WTC11 (cell line): ENCODE data around the gene USH1G. TPM values are rescaled to one million over a fixed set of nuclear protein-coding genes. Genes with fewer than 3 reads are reported as not detected.

Experiments
- ATAC-seq: fragments of 200-7000 bp; cut with Tn5 transposase; 2 replicates; pipeline ENCODE4 v1.10.0; 2021; ENCODE audit warnings: mild to moderate bottlenecking, moderate library complexity
- CTCF ChIA-PET: fragments of 300-600 bp; sonication (Branson Sonifier 250); formaldehyde crosslinking; loops from one replicate; lab custom pipeline; 2021; ENCODE audit warnings: antibody characterized with exemption; lab: Charles Lee
- POLR2A ChIA-PET: fragments of 350-600 bp; sonication (Branson Sonifier 250); formaldehyde crosslinking; loops from one replicate; lab custom pipeline; 2021; ENCODE audit warnings: antibody characterized with exemption; lab: Charles Lee
- DNase-seq: peaks from one replicate; pipeline ENCODE4 v3.0.0; 2021; ENCODE audit warnings: low spot score
- H3K27ac Mint-ChIP-seq: 2 replicates; pipeline ENCODE4 v1.8.0; 2021; ENCODE audit warnings: mixed read lengths
- H3K27me3 Mint-ChIP-seq: 2 replicates; pipeline ENCODE4 v1.8.0; 2021; ENCODE audit warnings: low read depth, mild to moderate bottlenecking, moderate library complexity, mixed read lengths
- H3K36me3 Mint-ChIP-seq: 2 replicates; pipeline ENCODE4 v1.8.0; 2021; ENCODE audit warnings: mixed read lengths
- H3K4me1 Mint-ChIP-seq: 2 replicates; pipeline ENCODE4 v1.8.0; 2022; ENCODE audit warnings: mixed read lengths
- H3K4me3 Mint-ChIP-seq: 2 replicates; pipeline ENCODE4 v1.8.0; 2021; ENCODE audit warnings: mild to moderate bottlenecking, moderate library complexity, mixed read lengths
- H3K9me3 Mint-ChIP-seq: 2 replicates; pipeline ENCODE4 v1.8.0; 2021; ENCODE audit warnings: mixed read lengths
- CBFB ChIP-seq: sonication (generic); formaldehyde crosslinking; IDR thresholded peaks from 2 replicates; pipeline ENCODE4 v1.8.1; 2022; ENCODE audit warnings: mild to moderate bottlenecking, low read depth, missing genetic modification reagents
- KAT7 ChIP-seq: sonication (generic); formaldehyde crosslinking; IDR thresholded peaks from 2 replicates; pipeline ENCODE4 v1.8.1; 2023; ENCODE audit warnings: missing genetic modification reagents, mild to moderate bottlenecking, borderline replicate concordance
- RORB ChIP-seq: fragments of 250-450 bp; sonication (Bioruptor Pico); IDR thresholded peaks from 2 replicates; pipeline ENCODE4 v1.9.0; 2021; ENCODE audit warnings: mild to moderate bottlenecking
- TEAD1 ChIP-seq: sonication (generic); formaldehyde crosslinking; IDR thresholded peaks from 2 replicates; pipeline ENCODE4 v1.8.0; 2022; ENCODE audit warnings: mild to moderate bottlenecking, missing genetic modification reagents
- ZNF138 ChIP-seq: sonication (generic); formaldehyde crosslinking; conservative IDR thresholded peaks from 2 replicates; pipeline ENCODE4 v1.8.1; 2022; ENCODE audit warnings: mild to moderate bottlenecking, moderate library complexity, missing genetic modification reagents
- total RNA-seq: library from RNA; stranded (reverse); gene quantifications from 3 replicates; pipeline ENCODE4 v1.2.3, GENCODE V29; 2021
- TF ChIP-seq, protein P1 (sequence below): sonication (generic); formaldehyde crosslinking; IDR thresholded peaks from 2 replicates; pipeline ENCODE4 v1.8.0; 2022; ENCODE audit warnings: missing genetic modification reagents
- TF ChIP-seq, protein P2 (sequence below): fragments of 250-450 bp; sonication (Bioruptor Pico); IDR thresholded peaks from 2 replicates; pipeline ENCODE4 v1.9.0; 2021; ENCODE audit warnings: mild to moderate bottlenecking
- TF ChIP-seq, protein P3 (sequence below): fragments of 200-600 bp; IDR thresholded peaks from 2 replicates; pipeline ENCODE4 v1.8.0; 2022; ENCODE audit warnings: antibody characterized with exemption
- TF ChIP-seq, protein P4 (sequence below): sonication (generic); formaldehyde crosslinking; IDR thresholded peaks from 2 replicates; pipeline ENCODE4 v1.8.1; 2023; ENCODE audit warnings: mild to moderate bottlenecking, missing genetic modification reagents
- TF ChIP-seq, protein P5 (sequence below): sonication (generic); formaldehyde crosslinking; IDR thresholded peaks from 2 replicates; pipeline ENCODE4 v1.8.0; 2022; ENCODE audit warnings: mild to moderate bottlenecking, missing genetic modification reagents
- TF ChIP-seq, protein P6 (sequence below): sonication (generic); formaldehyde crosslinking; IDR thresholded peaks from 2 replicates; pipeline ENCODE4 v1.8.0; 2022; ENCODE audit warnings: mild to moderate bottlenecking, missing genetic modification reagents

Gene USH1G
- total RNA-seq, 1 experiment from 2014 or later = 1.9 TPM

DNA sequence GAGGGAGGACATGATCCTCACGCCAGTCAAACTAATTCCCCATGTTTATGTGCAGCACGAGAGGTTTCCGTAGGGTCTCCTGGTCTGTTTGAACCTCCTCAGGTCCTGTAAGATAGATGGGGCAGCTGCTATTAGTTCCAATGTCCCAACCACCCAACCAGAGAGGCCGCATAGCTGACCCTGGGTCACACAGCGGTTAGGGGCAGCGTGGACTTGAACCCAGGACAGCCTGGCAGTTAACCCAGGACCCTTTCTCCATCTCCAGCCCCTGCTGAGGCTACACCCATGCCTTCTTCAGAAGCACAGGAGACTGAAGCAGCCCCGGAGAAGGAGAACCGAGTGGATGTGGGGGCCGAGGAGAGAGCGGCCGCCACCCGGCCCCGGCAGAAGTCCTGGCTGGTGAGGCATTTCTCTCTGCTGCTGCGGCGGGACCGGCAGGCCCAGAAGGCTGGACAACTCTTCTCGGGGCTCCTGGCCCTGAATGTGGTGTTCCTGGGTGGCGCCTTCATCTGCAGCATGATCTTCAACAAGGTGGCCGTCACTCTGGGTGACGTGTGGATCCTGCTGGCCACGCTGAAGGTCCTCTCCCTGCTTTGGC is 18.2 kb upstream of the USH1G start (continued):
- TF ChIP-seq, protein P1, sequence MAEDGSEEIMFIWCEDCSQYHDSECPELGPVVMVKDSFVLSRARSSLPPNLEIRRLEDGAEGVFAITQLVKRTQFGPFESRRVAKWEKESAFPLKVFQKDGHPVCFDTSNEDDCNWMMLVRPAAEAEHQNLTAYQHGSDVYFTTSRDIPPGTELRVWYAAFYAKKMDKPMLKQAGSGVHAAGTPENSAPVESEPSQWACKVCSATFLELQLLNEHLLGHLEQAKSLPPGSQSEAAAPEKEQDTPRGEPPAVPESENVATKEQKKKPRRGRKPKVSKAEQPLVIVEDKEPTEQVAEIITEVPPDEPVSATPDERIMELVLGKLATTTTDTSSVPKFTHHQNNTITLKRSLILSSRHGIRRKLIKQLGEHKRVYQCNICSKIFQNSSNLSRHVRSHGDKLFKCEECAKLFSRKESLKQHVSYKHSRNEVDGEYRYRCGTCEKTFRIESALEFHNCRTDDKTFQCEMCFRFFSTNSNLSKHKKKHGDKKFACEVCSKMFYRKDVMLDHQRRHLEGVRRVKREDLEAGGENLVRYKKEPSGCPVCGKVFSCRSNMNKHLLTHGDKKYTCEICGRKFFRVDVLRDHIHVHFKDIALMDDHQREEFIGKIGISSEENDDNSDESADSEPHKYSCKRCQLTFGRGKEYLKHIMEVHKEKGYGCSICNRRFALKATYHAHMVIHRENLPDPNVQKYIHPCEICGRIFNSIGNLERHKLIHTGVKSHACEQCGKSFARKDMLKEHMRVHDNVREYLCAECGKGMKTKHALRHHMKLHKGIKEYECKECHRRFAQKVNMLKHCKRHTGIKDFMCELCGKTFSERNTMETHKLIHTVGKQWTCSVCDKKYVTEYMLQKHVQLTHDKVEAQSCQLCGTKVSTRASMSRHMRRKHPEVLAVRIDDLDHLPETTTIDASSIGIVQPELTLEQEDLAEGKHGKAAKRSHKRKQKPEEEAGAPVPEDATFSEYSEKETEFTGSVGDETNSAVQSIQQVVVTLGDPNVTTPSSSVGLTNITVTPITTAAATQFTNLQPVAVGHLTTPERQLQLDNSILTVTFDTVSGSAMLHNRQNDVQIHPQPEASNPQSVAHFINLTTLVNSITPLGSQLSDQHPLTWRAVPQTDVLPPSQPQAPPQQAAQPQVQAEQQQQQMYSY (CRISPR knock-in tag) = no peak

DNA sequence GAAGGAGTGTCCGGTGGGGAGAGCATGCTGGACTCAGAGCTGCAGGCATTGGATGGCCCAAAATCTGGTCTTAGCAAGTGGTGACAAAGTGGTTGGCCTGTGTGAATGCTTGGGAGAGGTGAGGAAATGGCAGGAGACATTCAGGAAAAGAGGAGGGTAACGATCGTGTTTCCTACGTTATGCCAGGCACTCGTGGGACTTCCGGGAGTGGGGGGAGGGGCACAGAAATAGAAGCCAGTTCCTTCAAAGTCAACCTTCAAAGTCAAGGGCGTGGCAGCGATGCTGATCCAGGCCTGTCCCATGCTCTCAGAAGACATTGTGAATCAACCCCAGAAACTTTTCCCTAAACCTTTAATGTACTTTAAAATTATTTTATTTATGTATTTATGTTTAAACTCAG is 16.5 kb upstream of the USH1G start:
- peaks cover 57% of the 10 kb centered on the region for H3K27me3 Mint-ChIP-seq
- ChIA-PET POLR2A (no interaction called here), CTCF (interaction anchor here (0.8 to 3.8 kb wide), 6 partner anchors 16 to 74 kb away, joined by 3 to 24 read pairs (median 6); partner anchors contain the start of genes OTOP2 and USH1G)
- DNase-seq = no peak
- no peaks in the 10 kb centered on the region for H3K36me3 Mint-ChIP-seq
- H3K27ac Mint-ChIP-seq = no peak overlapping the region
- H3K4me3 Mint-ChIP-seq = no peak overlapping the region
- peaks cover 12% of the 10 kb centered on the region for H3K4me1 Mint-ChIP-seq
- H3K9me3 Mint-ChIP-seq = no peaks in the 10 kb centered on the region
- no peak for ATAC-seq
- TF ChIP-seq, protein P2, sequence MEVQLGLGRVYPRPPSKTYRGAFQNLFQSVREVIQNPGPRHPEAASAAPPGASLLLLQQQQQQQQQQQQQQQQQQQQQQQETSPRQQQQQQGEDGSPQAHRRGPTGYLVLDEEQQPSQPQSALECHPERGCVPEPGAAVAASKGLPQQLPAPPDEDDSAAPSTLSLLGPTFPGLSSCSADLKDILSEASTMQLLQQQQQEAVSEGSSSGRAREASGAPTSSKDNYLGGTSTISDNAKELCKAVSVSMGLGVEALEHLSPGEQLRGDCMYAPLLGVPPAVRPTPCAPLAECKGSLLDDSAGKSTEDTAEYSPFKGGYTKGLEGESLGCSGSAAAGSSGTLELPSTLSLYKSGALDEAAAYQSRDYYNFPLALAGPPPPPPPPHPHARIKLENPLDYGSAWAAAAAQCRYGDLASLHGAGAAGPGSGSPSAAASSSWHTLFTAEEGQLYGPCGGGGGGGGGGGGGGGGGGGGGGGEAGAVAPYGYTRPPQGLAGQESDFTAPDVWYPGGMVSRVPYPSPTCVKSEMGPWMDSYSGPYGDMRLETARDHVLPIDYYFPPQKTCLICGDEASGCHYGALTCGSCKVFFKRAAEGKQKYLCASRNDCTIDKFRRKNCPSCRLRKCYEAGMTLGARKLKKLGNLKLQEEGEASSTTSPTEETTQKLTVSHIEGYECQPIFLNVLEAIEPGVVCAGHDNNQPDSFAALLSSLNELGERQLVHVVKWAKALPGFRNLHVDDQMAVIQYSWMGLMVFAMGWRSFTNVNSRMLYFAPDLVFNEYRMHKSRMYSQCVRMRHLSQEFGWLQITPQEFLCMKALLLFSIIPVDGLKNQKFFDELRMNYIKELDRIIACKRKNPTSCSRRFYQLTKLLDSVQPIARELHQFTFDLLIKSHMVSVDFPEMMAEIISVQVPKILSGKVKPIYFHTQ (CRISPR knock-in tag) = no peak
- TF ChIP-seq, protein P3, sequence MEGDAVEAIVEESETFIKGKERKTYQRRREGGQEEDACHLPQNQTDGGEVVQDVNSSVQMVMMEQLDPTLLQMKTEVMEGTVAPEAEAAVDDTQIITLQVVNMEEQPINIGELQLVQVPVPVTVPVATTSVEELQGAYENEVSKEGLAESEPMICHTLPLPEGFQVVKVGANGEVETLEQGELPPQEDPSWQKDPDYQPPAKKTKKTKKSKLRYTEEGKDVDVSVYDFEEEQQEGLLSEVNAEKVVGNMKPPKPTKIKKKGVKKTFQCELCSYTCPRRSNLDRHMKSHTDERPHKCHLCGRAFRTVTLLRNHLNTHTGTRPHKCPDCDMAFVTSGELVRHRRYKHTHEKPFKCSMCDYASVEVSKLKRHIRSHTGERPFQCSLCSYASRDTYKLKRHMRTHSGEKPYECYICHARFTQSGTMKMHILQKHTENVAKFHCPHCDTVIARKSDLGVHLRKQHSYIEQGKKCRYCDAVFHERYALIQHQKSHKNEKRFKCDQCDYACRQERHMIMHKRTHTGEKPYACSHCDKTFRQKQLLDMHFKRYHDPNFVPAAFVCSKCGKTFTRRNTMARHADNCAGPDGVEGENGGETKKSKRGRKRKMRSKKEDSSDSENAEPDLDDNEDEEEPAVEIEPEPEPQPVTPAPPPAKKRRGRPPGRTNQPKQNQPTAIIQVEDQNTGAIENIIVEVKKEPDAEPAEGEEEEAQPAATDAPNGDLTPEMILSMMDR = no peak
- TF ChIP-seq, protein P4, sequence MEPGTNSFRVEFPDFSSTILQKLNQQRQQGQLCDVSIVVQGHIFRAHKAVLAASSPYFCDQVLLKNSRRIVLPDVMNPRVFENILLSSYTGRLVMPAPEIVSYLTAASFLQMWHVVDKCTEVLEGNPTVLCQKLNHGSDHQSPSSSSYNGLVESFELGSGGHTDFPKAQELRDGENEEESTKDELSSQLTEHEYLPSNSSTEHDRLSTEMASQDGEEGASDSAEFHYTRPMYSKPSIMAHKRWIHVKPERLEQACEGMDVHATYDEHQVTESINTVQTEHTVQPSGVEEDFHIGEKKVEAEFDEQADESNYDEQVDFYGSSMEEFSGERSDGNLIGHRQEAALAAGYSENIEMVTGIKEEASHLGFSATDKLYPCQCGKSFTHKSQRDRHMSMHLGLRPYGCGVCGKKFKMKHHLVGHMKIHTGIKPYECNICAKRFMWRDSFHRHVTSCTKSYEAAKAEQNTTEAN (CRISPR knock-in tag) = no peak
- TF ChIP-seq, protein P5, sequence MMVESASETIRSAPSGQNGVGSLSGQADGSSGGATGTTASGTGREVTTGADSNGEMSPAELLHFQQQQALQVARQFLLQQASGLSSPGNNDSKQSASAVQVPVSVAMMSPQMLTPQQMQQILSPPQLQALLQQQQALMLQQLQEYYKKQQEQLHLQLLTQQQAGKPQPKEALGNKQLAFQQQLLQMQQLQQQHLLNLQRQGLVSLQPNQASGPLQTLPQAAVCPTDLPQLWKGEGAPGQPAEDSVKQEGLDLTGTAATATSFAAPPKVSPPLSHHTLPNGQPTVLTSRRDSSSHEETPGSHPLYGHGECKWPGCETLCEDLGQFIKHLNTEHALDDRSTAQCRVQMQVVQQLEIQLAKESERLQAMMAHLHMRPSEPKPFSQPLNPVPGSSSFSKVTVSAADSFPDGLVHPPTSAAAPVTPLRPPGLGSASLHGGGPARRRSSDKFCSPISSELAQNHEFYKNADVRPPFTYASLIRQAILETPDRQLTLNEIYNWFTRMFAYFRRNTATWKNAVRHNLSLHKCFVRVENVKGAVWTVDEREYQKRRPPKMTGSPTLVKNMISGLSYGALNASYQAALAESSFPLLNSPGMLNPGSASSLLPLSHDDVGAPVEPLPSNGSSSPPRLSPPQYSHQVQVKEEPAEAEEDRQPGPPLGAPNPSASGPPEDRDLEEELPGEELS (CRISPR knock-in tag) = no peak
- TF ChIP-seq RORB (CRISPR knock-in tag) = no peak
- TF ChIP-seq ZNF138 (CRISPR knock-in tag) = no peak
- TF ChIP-seq KAT7 (CRISPR knock-in tag) = no peak
- TF ChIP-seq, protein P6, sequence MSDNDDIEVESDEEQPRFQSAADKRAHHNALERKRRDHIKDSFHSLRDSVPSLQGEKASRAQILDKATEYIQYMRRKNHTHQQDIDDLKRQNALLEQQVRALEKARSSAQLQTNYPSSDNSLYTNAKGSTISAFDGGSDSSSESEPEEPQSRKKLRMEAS = no peak
- TF ChIP-seq TEAD1 (CRISPR knock-in tag) = no peak
- TF ChIP-seq CBFB (CRISPR knock-in tag) = no peak
